K562 (cell line): ENCODE results near the gene VEGFB. TPM values are rescaled to one million over a fixed set of nuclear protein-coding genes. Genes with fewer than 3 reads are reported as not detected.

Source experiments
- DIDO1 ChIP-seq: fragments of 450-650 bp; IDR thresholded peaks from 2 replicates; pipeline ENCODE4 v1.6.1; 2016; ENCODE audit warnings: low read depth, missing biosample characterization, missing genetic modification characterization
- E2F1 ChIP-seq: sonication (generic); formaldehyde crosslinking; IDR thresholded peaks from 2 replicates; pipeline ENCODE4 v1.8.1; 2023; ENCODE audit warnings: mild to moderate bottlenecking, missing genetic modification reagents, moderate library complexity
- E2F8 ChIP-seq: fragments of 450-650 bp; IDR thresholded peaks from 2 replicates; pipeline ENCODE4 v1.7.1; 2018; ENCODE audit warnings: mild to moderate bottlenecking, low read depth; ENCODE audit not compliant: partially characterized antibody
- ETS1 ChIP-seq: conservative IDR thresholded peaks from 2 replicates; pipeline ENCODE4 v1.6.1; 2011; ENCODE audit warnings: low read depth, mild to moderate bottlenecking, low read length; ENCODE audit not compliant: control insufficient read depth
- HES1 ChIP-seq: fragments of 450-650 bp; IDR thresholded peaks from 2 replicates; pipeline ENCODE4 v1.6.1; 2016; ENCODE audit warnings: low read depth, mild to moderate bottlenecking, moderate library complexity
- ID3 ChIP-seq, 2 experiments: fragments of 250-450 bp in 1 of 2; fragments of 450-650 bp in 1 of 2; sonication (Bioruptor Pico) in 1 of 2; IDR thresholded peaks; 2 replicates each; pipeline versions ENCODE4 v1.6.1 to v1.8.0; 2016 to 2021; ENCODE audit warnings: mild to moderate bottlenecking in 2 of 2, moderate library complexity in 2 of 2, missing compliant biosample characterization in 1 of 2, missing genetic modification characterization in 1 of 2
- JUND ChIP-seq, 2 experiments: IDR thresholded peaks; 2 replicates in 1 of 2; 3 replicates in 1 of 2; pipeline ENCODE4 v1.6.1; 2011; ENCODE audit warnings: borderline replicate concordance in 2 of 2, low read depth in 2 of 2, low read length in 2 of 2, improper control_type of control experiment in 1 of 2, missing biosample characterization in 1 of 2, missing genetic modification characterization in 1 of 2, missing genetic modification reagents in 1 of 2
- NCOR1 ChIP-seq: fragments of 450-650 bp; IDR thresholded peaks from 2 replicates; pipeline ENCODE4 v1.6.1; 2016; ENCODE audit warnings: mild to moderate bottlenecking, moderate library complexity
- NFE2L1 ChIP-seq: fragments of 450-650 bp; IDR thresholded peaks from 2 replicates; pipeline ENCODE4 v1.6.1; 2016; ENCODE audit warnings: missing genetic modification characterization, low read depth, mild to moderate bottlenecking, missing compliant biosample characterization, moderate library complexity, borderline replicate concordance
- POLR2B ChIP-seq: fragments of 450-650 bp; IDR thresholded peaks from 2 replicates; pipeline ENCODE4 v1.6.1; 2018; ENCODE audit warnings: low read depth; ENCODE audit not compliant: partially characterized antibody
- PPARD ChIP-seq: fragments of 250-450 bp; sonication (Bioruptor Pico); IDR thresholded peaks from 2 replicates; pipeline ENCODE4 v1.8.0; 2022; ENCODE audit warnings: inconsistent platforms, mild to moderate bottlenecking, moderate library complexity
- SIN3A ChIP-seq, 2 experiments: fragments of 150-350 bp in 1 of 2; IDR thresholded peaks; 2 replicates each; pipeline ENCODE4 v1.6.1; 2011 to 2016; ENCODE audit warnings: borderline replicate concordance in 2 of 2, low read depth in 2 of 2, low read length in 2 of 2, mild to moderate bottlenecking in 2 of 2, moderate library complexity in 2 of 2; ENCODE audit not compliant: control insufficient read depth in 1 of 2
- SPI1 ChIP-seq: IDR thresholded peaks from 2 replicates; pipeline ENCODE4 v1.6.1; 2011; ENCODE audit warnings: low read depth, low read length, control low read depth, borderline replicate concordance
- ZFP91 ChIP-seq: sonication (generic); formaldehyde crosslinking; IDR thresholded peaks from 2 replicates; pipeline ENCODE4 v1.8.0; 2022; ENCODE audit warnings: mild to moderate bottlenecking, missing genetic modification reagents
- ZFX ChIP-seq: sonication (generic); formaldehyde crosslinking; IDR thresholded peaks from 2 replicates; pipeline ENCODE4 v1.8.0; 2022; ENCODE audit warnings: mild to moderate bottlenecking, missing genetic modification reagents, moderate library complexity
- ZNF232 ChIP-seq: sonication (generic); formaldehyde crosslinking; IDR thresholded peaks from 2 replicates; pipeline ENCODE4 v1.8.0; 2022; ENCODE audit warnings: mild to moderate bottlenecking, missing genetic modification reagents
- polyA plus RNA-seq, 8 experiments: library from polyadenylated mRNA; depleted of rRNA in 4 of 8; stranded (reverse) in 5 of 8; unstranded in 3 of 8; fragments of >200 nt; fragmentation: Nextera tagmentation in 2 of 8; fragmentation: Illumina TruSeq in 1 of 8; extraction: Ambion mirVana in 2 of 8; extraction: Trizol in 1 of 8; gene quantifications; 2 replicates each; pipeline versions ENCODE4 v1.2.1 to v1.2.3, GENCODE V29; 2011 to 2014; ENCODE audit warnings: inconsistent platforms in 1 of 8, missing spikeins in 1 of 8
- total RNA-seq, 7 experiments: library from RNA; depleted of rRNA in 6 of 7; stranded (reverse); fragments of >200 nt in 6 of 7; fragmentation: Illumina TruSeq in 2 of 7; extraction: Trizol in 2 of 7; gene quantifications; 2 replicates each; pipeline versions ENCODE4 v1.2.1 to v1.2.3, GENCODE V29; 2011 to 2021; ENCODE audit warnings: low replicate concordance in 1 of 7

Gene VEGFB
- total and polyA plus RNA-seq, 9 of the 15 experiments (the other 6 are each of a cell fraction or from before 2014, with no cell fraction given), result 11.0 to 83.4 (median 25.7) TPM

- no peak for TF ChIP-seq E2F8
- TF ChIP-seq HES1, result no peak
- 0 out of 2 replicates have a peak, but pooled peaks have one; percentile 50 for TF ChIP-seq E2F1 (CRISPR knock-in tag)
- peak; percentile 86 for TF ChIP-seq POLR2B
- TF ChIP-seq NFE2L1, result no peak; the same call in 1 of the 2 replicates
- TF ChIP-seq SIN3A (IDR thresholded peaks at IDR 0.05; ENCODE audit: borderline replicate concordance in 2 of 2, control insufficient read depth in 1 of 2, low read depth in 2 of 2, low read length in 2 of 2), result peak; percentile 52 to 93; a peak in 2 of 4 replicates
- TF ChIP-seq JUND (IDR thresholded peaks at IDR 0.05; ENCODE audit: borderline replicate concordance, low read depth, low read length), result peak; percentile 83
- peak; percentile 74; the same call in 1 of the 3 replicates for TF ChIP-seq JUND (tag; IDR thresholded peaks at IDR 0.05; ENCODE audit: borderline replicate concordance, low read depth, low read length)
- peak; percentile 79; the same call in 1 of the 2 replicates for TF ChIP-seq ZFX (CRISPR knock-in tag)
- TF ChIP-seq DIDO1 (tag), result no peak
- TF ChIP-seq NCOR1, result peak; percentile 76
- TF ChIP-seq ZFP91, result no peak
- TF ChIP-seq ID3 (CRISPR knock-in tag; IDR thresholded peaks at IDR 0.05), result no peak
- TF ChIP-seq ID3 (tag; IDR thresholded peaks at IDR 0.05), result 0 out of 2 replicates have a peak, but pooled peaks have one; percentile 14
- peak; percentile 44 for TF ChIP-seq ETS1
- TF ChIP-seq ZNF232 (CRISPR knock-in tag), result no peak
- TF ChIP-seq PPARD (CRISPR knock-in tag), result no peak
- peak; percentile 90 for TF ChIP-seq SPI1
These were observed 26.9 kb upstream of the VEGFB start (continued) for GRCh38 chr11:64207256-64208085.
